ENCODE results near the gene RAPGEF2. TPM values are rescaled to one million over a fixed set of nuclear protein-coding genes. Genes with fewer than 3 reads are reported as not detected.

RAPGEF2 gene
- total and polyA plus RNA-seq, 2 donors (not counting 3 experiments of a cell fraction or from before 2014, with no cell fraction given): 28.7 to 55.2 TPM

DNA sequence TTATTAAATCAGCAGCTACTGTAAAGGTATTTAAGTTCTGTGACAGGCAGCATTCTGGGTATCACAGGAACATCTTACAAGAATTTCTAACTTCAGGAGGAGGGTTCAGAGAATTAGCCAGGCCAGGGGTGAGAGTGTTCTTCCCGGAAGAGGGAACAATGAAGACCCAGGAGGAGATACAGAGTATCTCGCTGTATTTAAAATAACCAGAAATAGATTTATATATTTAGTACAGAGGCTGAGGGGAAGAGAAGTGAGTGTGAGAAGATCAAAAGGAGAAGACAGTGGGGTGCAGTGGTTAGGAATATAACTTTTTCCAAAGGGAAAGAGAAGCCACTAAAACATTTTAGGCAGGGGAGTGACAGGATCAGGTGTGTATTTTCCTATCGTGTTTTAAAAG lies 186.8 kb downstream of the RAPGEF2 start:
- Histone ChIP-seq H3K27ac (ENCODE audit: insufficient read depth, low read depth, low read length) (no peak overlapping the region), H3K9ac (replicated peaks; ENCODE audit: extremely low read depth, insufficient read depth, low read length) (no peak overlapping the region), H3K4me1 (ENCODE audit: control insufficient read depth, extremely low read depth, insufficient read depth, low read length) (no peaks in the 10 kb centered on the region), H3K36me3 (ENCODE audit: control insufficient read depth in 2 of 2, extremely low read depth in 1 of 2, insufficient read depth in 2 of 2, low read length in 2 of 2) (no peaks in the 10 kb centered on the region), H3K4me3 (replicated peaks in 1 of 3; ENCODE audit: insufficient read depth in 1 of 3, low read depth in 1 of 3, low read length in 3 of 3) (no peak overlapping the region), H3K4me2 (ENCODE audit: insufficient read depth, low read length) (no peak overlapping the region), H4K20me1 (replicated peaks; ENCODE audit: control insufficient read depth, extremely low read depth, insufficient read depth, low read length) (peaks cover 2% of the 10 kb centered on the region), H2AFZ (ENCODE audit: low read depth, low read length) (no peak overlapping the region), H3K9me1 (replicated peaks; ENCODE audit: control insufficient read depth, extremely low read depth, insufficient read depth, low read length) (no peaks in the 10 kb centered on the region), H3K9me3 (replicated peaks; ENCODE audit: control insufficient read depth, insufficient read depth, low read length) (no peaks in the 10 kb centered on the region), H3K27me3 (ENCODE audit: control insufficient read depth in 2 of 2, insufficient read depth in 2 of 2, low read length in 2 of 2) (no peaks in the 10 kb centered on the region), H3K79me2 (ENCODE audit: control insufficient read depth, insufficient read depth, low read length) (peaks cover 2% of the 10 kb centered on the region)
- intact Hi-C loops (cut with micrococcal nuclease) (no loop called here), dilution Hi-C loops (cut with MboI; ENCODE audit: extremely low pct_ligation_motif_present, low sequenced_read_pairs) (no loop called here)
- no peak for DNase-seq (ENCODE audit: low read depth, low spot score)
- BruUV-seq (replicated peaks): no TSS peak
- ChIA-PET CTCF (interaction anchor here (0.8 kb wide), 1 partner anchor 14 kb away, joined by 3 read pairs; no protein-coding TSS in a partner anchor), POLR2A (no interaction called here)
- no peak for FAIRE-seq
- no peak for TF ChIP-seq JUN (IDR thresholded peaks at IDR 0.05; ENCODE audit: borderline replicate concordance, insufficient read depth, insufficient read length, low read depth)

DNA sequence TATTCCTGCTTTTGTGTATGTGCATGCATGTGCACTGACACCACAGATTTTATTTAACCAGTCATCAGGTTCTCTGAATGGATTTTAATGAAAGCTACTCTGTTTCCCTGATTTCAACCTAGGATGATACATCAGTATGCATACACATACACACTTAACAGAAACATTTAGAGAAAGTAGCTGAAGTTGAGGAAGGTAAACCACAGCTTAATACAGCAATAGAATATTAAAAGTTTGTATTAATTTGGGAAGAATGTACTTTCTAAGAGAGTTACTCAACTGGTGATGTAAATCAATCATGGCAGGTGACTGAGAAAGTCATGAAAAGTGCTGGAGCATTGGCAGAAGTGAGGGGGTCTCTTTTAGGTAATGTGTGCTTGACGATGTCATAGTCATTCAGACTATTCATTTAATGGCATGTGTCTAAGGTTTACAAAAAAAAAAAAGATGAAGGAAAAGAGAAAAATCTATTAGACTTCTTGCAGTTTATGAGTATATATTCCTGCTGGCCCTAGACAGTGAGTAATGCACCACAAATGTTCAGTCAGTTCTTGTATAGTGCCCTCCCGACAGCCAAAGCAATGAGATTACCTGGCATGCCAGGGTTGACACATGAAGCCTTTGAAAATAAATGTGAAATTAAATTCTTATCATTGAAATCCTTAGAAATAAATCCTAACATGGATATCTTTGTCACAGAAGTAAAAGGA lies 187.6 kb downstream of the RAPGEF2 start:
- Histone ChIP-seq H3K27ac (ENCODE audit: insufficient read depth, low read depth, low read length) (no peak overlapping the region), H4K20me1 (replicated peaks; ENCODE audit: control insufficient read depth, extremely low read depth, insufficient read depth, low read length) (peaks cover 2% of the 10 kb centered on the region), H3K79me2 (ENCODE audit: control insufficient read depth, insufficient read depth, low read length) (peaks cover 2% of the 10 kb centered on the region), H3K4me3 (replicated peaks in 1 of 3; ENCODE audit: insufficient read depth in 1 of 3, low read depth in 1 of 3, low read length in 3 of 3) (no peak overlapping the region), H2AFZ (ENCODE audit: low read depth, low read length) (no peak overlapping the region), H3K9me1 (replicated peaks; ENCODE audit: control insufficient read depth, extremely low read depth, insufficient read depth, low read length) (no peaks in the 10 kb centered on the region), H3K4me1 (ENCODE audit: control insufficient read depth, extremely low read depth, insufficient read depth, low read length) (peaks cover under 1% of the 10 kb centered on the region), H3K9me3 (replicated peaks; ENCODE audit: control insufficient read depth, insufficient read depth, low read length) (no peaks in the 10 kb centered on the region), H3K36me3 (ENCODE audit: control insufficient read depth in 2 of 2, extremely low read depth in 1 of 2, insufficient read depth in 2 of 2, low read length in 2 of 2) (no peaks in the 10 kb centered on the region), H3K27me3 (ENCODE audit: control insufficient read depth in 2 of 2, insufficient read depth in 2 of 2, low read length in 2 of 2) (no peaks in the 10 kb centered on the region), H3K4me2 (ENCODE audit: insufficient read depth, low read length) (no peak overlapping the region), H3K9ac (replicated peaks; ENCODE audit: extremely low read depth, insufficient read depth, low read length) (no peak overlapping the region)
- dilution Hi-C loops (cut with MboI; ENCODE audit: extremely low pct_ligation_motif_present, low sequenced_read_pairs): no loop called here
- intact Hi-C loops (cut with micrococcal nuclease): no loop called here
- no TSS peak for BruUV-seq (replicated peaks)
- no peak for DNase-seq (ENCODE audit: low read depth, low spot score)
- no peak for TF ChIP-seq FOS (IDR thresholded peaks at IDR 0.05; ENCODE audit: borderline replicate concordance, insufficient read depth, low read length)
- TF ChIP-seq GATA2 (IDR thresholded peaks at IDR 0.05; ENCODE audit: insufficient read depth, insufficient read length, low read depth, low read length): no peak
- no peak for TF ChIP-seq POLR2AphosphoS5 (IDR thresholded peaks at IDR 0.05; ENCODE audit: insufficient read depth, low read depth, low read length)
- TF ChIP-seq, protein P1, sequence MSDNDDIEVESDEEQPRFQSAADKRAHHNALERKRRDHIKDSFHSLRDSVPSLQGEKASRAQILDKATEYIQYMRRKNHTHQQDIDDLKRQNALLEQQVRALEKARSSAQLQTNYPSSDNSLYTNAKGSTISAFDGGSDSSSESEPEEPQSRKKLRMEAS (IDR thresholded peaks at IDR 0.05; ENCODE audit: insufficient read depth, insufficient read length): no peak
- TF ChIP-seq POLR2A (IDR thresholded peaks at IDR 0.05; ENCODE audit: low read depth, low read length): no peak
- TF ChIP-seq, protein P2, sequence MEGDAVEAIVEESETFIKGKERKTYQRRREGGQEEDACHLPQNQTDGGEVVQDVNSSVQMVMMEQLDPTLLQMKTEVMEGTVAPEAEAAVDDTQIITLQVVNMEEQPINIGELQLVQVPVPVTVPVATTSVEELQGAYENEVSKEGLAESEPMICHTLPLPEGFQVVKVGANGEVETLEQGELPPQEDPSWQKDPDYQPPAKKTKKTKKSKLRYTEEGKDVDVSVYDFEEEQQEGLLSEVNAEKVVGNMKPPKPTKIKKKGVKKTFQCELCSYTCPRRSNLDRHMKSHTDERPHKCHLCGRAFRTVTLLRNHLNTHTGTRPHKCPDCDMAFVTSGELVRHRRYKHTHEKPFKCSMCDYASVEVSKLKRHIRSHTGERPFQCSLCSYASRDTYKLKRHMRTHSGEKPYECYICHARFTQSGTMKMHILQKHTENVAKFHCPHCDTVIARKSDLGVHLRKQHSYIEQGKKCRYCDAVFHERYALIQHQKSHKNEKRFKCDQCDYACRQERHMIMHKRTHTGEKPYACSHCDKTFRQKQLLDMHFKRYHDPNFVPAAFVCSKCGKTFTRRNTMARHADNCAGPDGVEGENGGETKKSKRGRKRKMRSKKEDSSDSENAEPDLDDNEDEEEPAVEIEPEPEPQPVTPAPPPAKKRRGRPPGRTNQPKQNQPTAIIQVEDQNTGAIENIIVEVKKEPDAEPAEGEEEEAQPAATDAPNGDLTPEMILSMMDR (IDR thresholded peaks at IDR 0.05; ENCODE audit: extremely low read depth in 1 of 2, insufficient read depth in 1 of 2, low read depth in 1 of 2, low read length in 2 of 2): no peak
- no peak for TF ChIP-seq JUN (IDR thresholded peaks at IDR 0.05; ENCODE audit: borderline replicate concordance, insufficient read depth, insufficient read length, low read depth)
- TF ChIP-seq EZH2 (IDR thresholded peaks at IDR 0.05; ENCODE audit: borderline replicate concordance, low read depth, low read length, severe bottlenecking): no peak
- TF ChIP-seq MYC (IDR thresholded peaks at IDR 0.05; ENCODE audit: low read depth, low read length): no peak
- ChIA-PET CTCF (interaction anchor here (0.8 kb wide), 1 partner anchor 13 kb away, joined by 3 read pairs; no protein-coding TSS in a partner anchor), POLR2A (no interaction called here)
- FAIRE-seq: no peak
